Measurements from ENCODE around the gene RESP18.

DNA sequence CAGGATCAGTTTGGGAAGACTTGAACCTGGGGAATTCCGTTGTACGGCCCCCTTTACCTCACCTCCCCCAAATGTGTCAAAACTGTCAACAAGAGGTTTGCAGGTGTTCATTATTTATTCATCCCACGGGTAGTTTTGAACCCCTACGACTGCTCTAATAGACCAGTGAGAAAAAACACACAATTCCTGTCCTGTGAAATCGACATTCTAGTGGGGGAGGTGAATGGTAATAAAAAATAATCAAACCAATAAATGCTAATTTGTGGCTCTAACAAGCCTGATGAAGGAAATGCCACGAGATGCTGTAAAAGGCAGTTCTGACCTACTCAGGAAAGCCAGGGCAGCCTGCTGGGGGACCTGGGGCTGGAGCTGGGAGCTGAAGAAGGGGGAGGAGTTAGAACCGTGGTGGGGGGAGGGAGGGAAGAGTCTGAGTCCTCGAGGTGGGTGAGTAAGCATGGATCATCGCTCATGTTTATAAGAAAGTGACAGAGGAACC, 53.8 kb downstream of the RESP18 start:
- TF ChIP-seq, protein P1, sequence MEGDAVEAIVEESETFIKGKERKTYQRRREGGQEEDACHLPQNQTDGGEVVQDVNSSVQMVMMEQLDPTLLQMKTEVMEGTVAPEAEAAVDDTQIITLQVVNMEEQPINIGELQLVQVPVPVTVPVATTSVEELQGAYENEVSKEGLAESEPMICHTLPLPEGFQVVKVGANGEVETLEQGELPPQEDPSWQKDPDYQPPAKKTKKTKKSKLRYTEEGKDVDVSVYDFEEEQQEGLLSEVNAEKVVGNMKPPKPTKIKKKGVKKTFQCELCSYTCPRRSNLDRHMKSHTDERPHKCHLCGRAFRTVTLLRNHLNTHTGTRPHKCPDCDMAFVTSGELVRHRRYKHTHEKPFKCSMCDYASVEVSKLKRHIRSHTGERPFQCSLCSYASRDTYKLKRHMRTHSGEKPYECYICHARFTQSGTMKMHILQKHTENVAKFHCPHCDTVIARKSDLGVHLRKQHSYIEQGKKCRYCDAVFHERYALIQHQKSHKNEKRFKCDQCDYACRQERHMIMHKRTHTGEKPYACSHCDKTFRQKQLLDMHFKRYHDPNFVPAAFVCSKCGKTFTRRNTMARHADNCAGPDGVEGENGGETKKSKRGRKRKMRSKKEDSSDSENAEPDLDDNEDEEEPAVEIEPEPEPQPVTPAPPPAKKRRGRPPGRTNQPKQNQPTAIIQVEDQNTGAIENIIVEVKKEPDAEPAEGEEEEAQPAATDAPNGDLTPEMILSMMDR (IDR thresholded peaks at IDR 0.05) = no peak
- TF ChIP-seq ZFX (IDR thresholded peaks at IDR 0.05; ENCODE audit: borderline replicate concordance) = no peak

Data from 22Rv1 (cell line).